Neural progenitor cell (in vitro differentiated cells): Measurements from ENCODE around the gene TOB2. TPM values are rescaled to one million over a fixed set of nuclear protein-coding genes. Genes with fewer than 3 reads are reported as not detected.

Source experiments
- DNase-seq: peaks from one replicate; pipeline ENCODE4 v3.0.0-alpha.2; 2016; ENCODE audit warnings: low spot score
- H2AFZ ChIP-seq: fragments of 200-600 bp; sonication (generic); replicated peaks from 2 replicates; pipeline ENCODE4 v1.6.1; 2016; ENCODE audit warnings: antibody characterized with exemption
- H3F3A ChIP-seq: fragments of 200-600 bp; sonication (generic); 2 replicates; pipeline ENCODE4 v1.6.1; 2016; ENCODE audit warnings: antibody characterized with exemption, low read depth
- H3K27ac ChIP-seq: fragments of 200-600 bp; sonication (generic); 2 replicates; pipeline ENCODE4 v1.5.1; 2016; ENCODE audit warnings: mild to moderate bottlenecking
- H3K27me3 ChIP-seq: fragments of 200-600 bp; sonication (generic); 2 replicates; pipeline ENCODE4 v1.6.1; 2016; ENCODE audit warnings: mild to moderate bottlenecking, moderate library complexity
- H3K36me3 ChIP-seq: fragments of 200-600 bp; sonication (generic); 2 replicates; pipeline ENCODE4 v1.5.1; 2016
- H3K4me1 ChIP-seq: fragments of 200-600 bp; sonication (generic); 2 replicates; pipeline ENCODE4 v1.6.1; 2016; ENCODE audit warnings: mixed run types
- H3K4me2 ChIP-seq: fragments of 200-600 bp; sonication (generic); 2 replicates; pipeline ENCODE4 v1.6.1; 2016
- H3K4me3 ChIP-seq: fragments of 200-600 bp; sonication (generic); 2 replicates; pipeline ENCODE4 v1.5.1; 2016
- H3K79me2 ChIP-seq: fragments of 200-600 bp; sonication (generic); 2 replicates; pipeline ENCODE4 v1.6.1; 2016; ENCODE audit warnings: low read depth
- H3K9ac ChIP-seq: fragments of 200-600 bp; sonication (generic); 2 replicates; pipeline ENCODE4 v1.6.1; 2016
- H3K9me3 ChIP-seq: fragments of 200-600 bp; sonication (generic); 2 replicates; pipeline ENCODE4 v1.5.1; 2016; ENCODE audit warnings: low read depth
- H4K20me1 ChIP-seq: fragments of 200-600 bp; sonication (generic); 2 replicates; pipeline ENCODE4 v1.6.1; 2016; ENCODE audit warnings: low read depth
- H3K27ac Mint-ChIP-seq: 3 replicates; pipeline ENCODE4 v1.8.0; 2021; ENCODE audit warnings: mixed read lengths
- H3K27me3 Mint-ChIP-seq: 2 replicates; pipeline ENCODE4 v1.8.0; 2022; ENCODE audit warnings: low read depth, mild to moderate bottlenecking, inconsistent platforms, moderate library complexity, mixed read lengths; ENCODE audit not compliant: insufficient read depth
- H3K36me3 Mint-ChIP-seq: 3 replicates; pipeline ENCODE4 v1.8.0; 2021; ENCODE audit warnings: mixed read lengths
- H3K4me1 Mint-ChIP-seq: 3 replicates; pipeline ENCODE4 v1.8.0; 2021; ENCODE audit warnings: mixed read lengths
- H3K4me3 Mint-ChIP-seq: 3 replicates; pipeline ENCODE4 v1.8.0; 2021; ENCODE audit warnings: mild to moderate bottlenecking, moderate library complexity, mixed read lengths
- H3K9me3 Mint-ChIP-seq: 3 replicates; pipeline ENCODE4 v1.8.0; 2020; ENCODE audit warnings: mixed read lengths
- CTCF ChIP-seq: fragments of 200-600 bp; sonication (generic); IDR thresholded peaks from 2 replicates; pipeline ENCODE4 v1.5.1; 2017; ENCODE audit warnings: antibody characterized with exemption, mild to moderate bottlenecking
- EZH2 ChIP-seq: fragments of 200-600 bp; sonication (generic); IDR thresholded peaks from 2 replicates; pipeline ENCODE4 v1.6.1; 2017; ENCODE audit warnings: antibody characterized with exemption, mild to moderate bottlenecking, moderate library complexity
- EZH2phosphoT487 ChIP-seq: fragments of 200-600 bp; sonication (generic); IDR thresholded peaks from 2 replicates; pipeline ENCODE4 v1.6.1; 2017; ENCODE audit warnings: antibody characterized with exemption
- total RNA-seq: library from RNA; depleted of rRNA; stranded (reverse); fragments of >200 nt; gene quantifications from 2 replicates; pipeline ENCODE4 v1.2.3, GENCODE V29; 2015; ENCODE audit warnings: low replicate concordance

Gene TOB2
- total RNA-seq, 1 donor from 2014 or later, result 23.4 TPM

GRCh38 chr22:41395531-41396240, 50.9 kb downstream of the TOB2 start:
- no peaks in the 10 kb centered on the region for H3K4me1 ChIP-seq
- H4K20me1 ChIP-seq, result no peaks in the 10 kb centered on the region
- H3K4me2 ChIP-seq, result no peak overlapping the region
- no peak for DNase-seq
- H3K79me2 ChIP-seq, result no peaks in the 10 kb centered on the region
- H3K27ac ChIP-seq, result no peak overlapping the region
- no peak overlapping the region for H2AFZ ChIP-seq
- no peak overlapping the region for H3K4me3 ChIP-seq
- no peaks in the 10 kb centered on the region for H3K27me3 Mint-ChIP-seq
- H3K9me3 Mint-ChIP-seq, result no peaks in the 10 kb centered on the region
- H3K4me3 Mint-ChIP-seq, result peak overlapping the region; percentile 51
- TF ChIP-seq EZH2 (no peak), EZH2phosphoT487 (no peak), CTCF (no peak)
- no peak overlapping the region for H3K9ac ChIP-seq
- no peaks in the 10 kb centered on the region for H3K36me3 ChIP-seq
- no peaks in the 10 kb centered on the region for H3K27me3 ChIP-seq
- H3K9me3 ChIP-seq, result no peaks in the 10 kb centered on the region
- no peaks in the 10 kb centered on the region for H3F3A ChIP-seq
- no peak overlapping the region for H3K27ac Mint-ChIP-seq
- no peaks in the 10 kb centered on the region for H3K4me1 Mint-ChIP-seq
- peaks cover 15% of the 10 kb centered on the region for H3K36me3 Mint-ChIP-seq

- Mint-ChIP-seq H3K4me3 (no peak overlapping the region), H3K4me1 (no peaks in the 10 kb centered on the region), H3K27me3 (no peaks in the 10 kb centered on the region), H3K9me3 (no peaks in the 10 kb centered on the region), H3K27ac (no peak overlapping the region), H3K36me3 (peaks cover 17% of the 10 kb centered on the region)
- Histone ChIP-seq H3K4me3 (no peak overlapping the region), H3K9me3 (no peaks in the 10 kb centered on the region), H3K27me3 (no peaks in the 10 kb centered on the region), H3F3A (no peaks in the 10 kb centered on the region), H4K20me1 (no peaks in the 10 kb centered on the region), H3K9ac (no peak overlapping the region), H3K36me3 (no peaks in the 10 kb centered on the region), H3K4me2 (no peak overlapping the region), H2AFZ (no peak overlapping the region), H3K27ac (no peak overlapping the region), H3K4me1 (no peaks in the 10 kb centered on the region), H3K79me2 (no peaks in the 10 kb centered on the region)
- no peak for TF ChIP-seq EZH2phosphoT487
- no peak for TF ChIP-seq CTCF
- TF ChIP-seq EZH2, result no peak
- DNase-seq, result no peak
Measured at GRCh38 chr22:41394012-41394356, 52.6 kb downstream of the TOB2 start.

GRCh38 chr22:41387341-41387740, 59.3 kb downstream of the TOB2 start:
- Histone ChIP-seq H4K20me1 (peaks cover 35% of the 10 kb centered on the region), H3K4me3 (no peak overlapping the region), H3K79me2 (peaks cover 23% of the 10 kb centered on the region), H3K36me3 (no peaks in the 10 kb centered on the region), H2AFZ (no peak overlapping the region), H3K27me3 (no peaks in the 10 kb centered on the region), H3K27ac (no peak overlapping the region), H3K4me1 (peaks cover 20% of the 10 kb centered on the region), H3K9me3 (no peaks in the 10 kb centered on the region), H3F3A (peaks cover 12% of the 10 kb centered on the region), H3K4me2 (no peak overlapping the region), H3K9ac (no peak overlapping the region)
- peaks cover 17% of the 10 kb centered on the region for H3K4me1 Mint-ChIP-seq
- H3K9me3 Mint-ChIP-seq, result no peaks in the 10 kb centered on the region
- no peak overlapping the region for H3K27ac Mint-ChIP-seq
- DNase-seq, result no peak
- no peak for TF ChIP-seq CTCF
- no peak for TF ChIP-seq EZH2phosphoT487
- no peak for TF ChIP-seq EZH2
- H3K36me3 Mint-ChIP-seq, result peaks cover 11% of the 10 kb centered on the region
- no peak overlapping the region for H3K4me3 Mint-ChIP-seq
- H3K27me3 Mint-ChIP-seq, result no peaks in the 10 kb centered on the region
